Transverse colon (tissue), 4 donors: ENCODE results near the gene ROBO1. TPM values are rescaled to one million over a fixed set of nuclear protein-coding genes. Genes with fewer than 3 reads are reported as not detected.

Source experiments
- DNase-seq: peaks from one replicate; pipeline ENCODE4 v3.0.0-alpha.2; 2019
- H3K27ac ChIP-seq, 4 donors: fragments of 200-600 bp; sonication (generic); 2 replicates each; pipeline ENCODE4 v1.5.1; 2016 to 2018; ENCODE audit warnings: inconsistent platforms in 4 of 4
- H3K27me3 ChIP-seq: fragments of 200-600 bp; sonication (generic); 2 replicates; pipeline ENCODE4 v1.5.1; 2017; ENCODE audit warnings: inconsistent platforms
- H3K36me3 ChIP-seq, 4 donors: fragments of 200-600 bp; sonication (generic); 2 replicates each; pipeline ENCODE4 v1.5.1; 2017 to 2019; ENCODE audit warnings: inconsistent platforms in 4 of 4
- H3K4me1 ChIP-seq, 4 donors: fragments of 200-600 bp; sonication (generic); 2 replicates each; pipeline ENCODE4 v1.5.1; 2017 to 2020; ENCODE audit warnings: inconsistent platforms in 4 of 4
- H3K4me3 ChIP-seq, 4 donors: fragments of 200-600 bp; sonication (generic); 1 replicate in 1 of 4; 2 replicates in 3 of 4; pipeline versions ENCODE4 v1.5.1 to v1.6.1; 2017 to 2019; ENCODE audit warnings: inconsistent platforms in 4 of 4
- H3K9me3 ChIP-seq, 2 donors: fragments of 200-600 bp; sonication (generic); 2 replicates each; pipeline ENCODE4 v1.5.1; 2017 to 2019; ENCODE audit warnings: inconsistent platforms in 2 of 2
- EP300 ChIP-seq: sonication (generic); formaldehyde crosslinking; IDR thresholded peaks from one replicate; pipeline ENCODE4 v1.6.1; 2017; ENCODE audit warnings: antibody characterized with exemption, low read depth
- POLR2A ChIP-seq: fragments of 450-650 bp; IDR thresholded peaks from one replicate; pipeline ENCODE4 v1.6.1; 2016; ENCODE audit warnings: antibody characterized with exemption, mild to moderate bottlenecking, moderate library complexity
- POLR2AphosphoS5 ChIP-seq, 3 donors: sonication (generic); formaldehyde crosslinking; IDR thresholded peaks; one replicate each; pipeline ENCODE4 v1.6.1; 2016; ENCODE audit warnings: antibody characterized with exemption in 3 of 3
- WGBS, 2 donors: methylation state at CpG; one replicate each; pipeline ENCODE4 v1.1.5; 2018; ENCODE audit warnings: low coverage in 1 of 2; 5-methylcytosine and 5-hydroxymethylcytosine counted together
- in situ Hi-C, 4 donors: fragments of 200-750 bp; cut with MboI; loops; one replicate each; pipeline versions ENCODE4 v1.15.0 to v1.15.1; 2017; ENCODE audit warnings: low sequenced_read_pairs in 3 of 4, low pct_ligation_motif_present in 1 of 4, low pct_unique_long_range_greater_than_20kb in 1 of 4
- intact Hi-C: fragments of 100-400 bp; cut with DNase I; formaldehyde crosslinking; loops from one replicate; pipeline ENCODE4 v1.15.1; 2023; ENCODE audit warnings: low total_unique reads
- total RNA-seq, 4 donors: library from RNA; depleted of rRNA; stranded (reverse); fragments of >200 nt; gene quantifications; one replicate each; pipeline ENCODE4 v1.1.0, GENCODE V29; 2016
- TF ChIP-seq, protein P1 (sequence below), 5 experiments: fragments of 200-600 bp in 3 of 5; fragments of 450-650 bp in 2 of 5; sonication (generic) in 3 of 5; IDR thresholded peaks; 1 replicate in 2 of 5; 2 replicates in 3 of 5; pipeline ENCODE4 v1.5.1; 2016 to 2017; ENCODE audit warnings: antibody characterized with exemption in 5 of 5, inconsistent platforms in 3 of 5, mild to moderate bottlenecking in 2 of 5, moderate library complexity in 1 of 5

The ROBO1 gene
- total RNA-seq, 4 donors from 2014 or later, result 7.6 to 68.7 (median 9.1) TPM

DNA sequence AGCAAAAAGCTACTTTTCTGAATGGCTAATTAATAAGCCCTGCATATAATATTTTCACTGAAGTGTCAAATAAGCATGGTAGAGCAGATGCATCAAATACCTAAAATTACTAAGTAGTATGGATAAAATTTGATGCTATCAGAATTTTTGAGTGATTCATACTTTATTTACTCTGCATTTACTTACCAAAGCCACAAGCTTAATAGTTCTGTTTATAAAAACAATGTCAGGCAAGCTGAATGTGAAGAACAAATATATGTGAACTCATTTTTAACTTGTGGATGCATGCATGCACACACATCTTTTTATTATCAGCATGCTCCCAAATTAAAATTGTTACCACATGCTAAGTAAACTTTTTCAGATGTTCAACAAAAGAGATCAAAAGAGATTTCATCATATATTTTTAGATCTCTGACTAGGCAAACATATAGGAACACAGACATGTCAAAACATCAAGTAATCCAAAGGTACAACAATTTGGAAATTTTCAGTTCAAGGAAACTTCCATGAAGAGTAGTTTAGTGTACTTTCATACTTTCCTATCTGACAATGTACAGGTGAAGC, 969.4 kb downstream of the ROBO1 start:
- Histone ChIP-seq H3K27me3 (no peaks in the 10 kb centered on the region), H3K4me3 (no peak overlapping the region), H3K27ac (no peak overlapping the region), H3K4me1 (no peaks in the 10 kb centered on the region), H3K9me3 (no peaks in the 10 kb centered on the region), H3K36me3 (no peaks in the 10 kb centered on the region)
- TF ChIP-seq EP300, result no peak
- TF ChIP-seq POLR2A, result no peak
- TF ChIP-seq, protein P1, sequence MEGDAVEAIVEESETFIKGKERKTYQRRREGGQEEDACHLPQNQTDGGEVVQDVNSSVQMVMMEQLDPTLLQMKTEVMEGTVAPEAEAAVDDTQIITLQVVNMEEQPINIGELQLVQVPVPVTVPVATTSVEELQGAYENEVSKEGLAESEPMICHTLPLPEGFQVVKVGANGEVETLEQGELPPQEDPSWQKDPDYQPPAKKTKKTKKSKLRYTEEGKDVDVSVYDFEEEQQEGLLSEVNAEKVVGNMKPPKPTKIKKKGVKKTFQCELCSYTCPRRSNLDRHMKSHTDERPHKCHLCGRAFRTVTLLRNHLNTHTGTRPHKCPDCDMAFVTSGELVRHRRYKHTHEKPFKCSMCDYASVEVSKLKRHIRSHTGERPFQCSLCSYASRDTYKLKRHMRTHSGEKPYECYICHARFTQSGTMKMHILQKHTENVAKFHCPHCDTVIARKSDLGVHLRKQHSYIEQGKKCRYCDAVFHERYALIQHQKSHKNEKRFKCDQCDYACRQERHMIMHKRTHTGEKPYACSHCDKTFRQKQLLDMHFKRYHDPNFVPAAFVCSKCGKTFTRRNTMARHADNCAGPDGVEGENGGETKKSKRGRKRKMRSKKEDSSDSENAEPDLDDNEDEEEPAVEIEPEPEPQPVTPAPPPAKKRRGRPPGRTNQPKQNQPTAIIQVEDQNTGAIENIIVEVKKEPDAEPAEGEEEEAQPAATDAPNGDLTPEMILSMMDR (IDR thresholded peaks at IDR 0.05), result no peak
- TF ChIP-seq POLR2AphosphoS5 (IDR thresholded peaks at IDR 0.05), result no peak
- intact Hi-C loops, result no loop called here
- in situ Hi-C loops, result no loop called here
- DNase-seq, result no peak

DNA sequence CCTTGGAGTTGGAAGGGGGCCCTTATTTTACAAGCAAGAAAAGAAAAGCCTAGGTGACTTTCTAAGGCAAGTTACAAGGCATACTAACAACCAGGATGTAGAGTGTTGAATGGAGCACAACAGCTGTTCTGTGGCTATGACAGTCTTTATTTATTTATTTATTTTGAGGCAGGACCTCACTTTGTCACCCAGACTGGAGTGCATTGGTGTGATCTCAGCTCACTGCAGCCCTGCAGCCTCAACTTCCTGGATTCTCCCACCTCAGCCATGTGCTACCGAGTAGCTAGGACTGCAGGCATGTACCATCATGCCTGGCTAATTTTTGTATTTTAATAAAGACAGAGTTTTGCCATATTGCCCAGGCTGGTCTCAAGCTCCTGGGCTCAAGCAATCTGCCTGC, 973.4 kb downstream of the ROBO1 start:
- H3K4me1 ChIP-seq, result no peaks in the 10 kb centered on the region
- intact Hi-C loops, result no loop called here
- H3K27me3 ChIP-seq, result no peaks in the 10 kb centered on the region
- in situ Hi-C loops, result no loop called here
- no peaks in the 10 kb centered on the region for H3K36me3 ChIP-seq
- no peak overlapping the region for H3K27ac ChIP-seq
- H3K9me3 ChIP-seq, result no peaks in the 10 kb centered on the region
- 78% methylated on average over 1 of the region's 1 CpG; no CpG with 5 or more reads in 1 of the 2 donors for WGBS, 2 donors
- no peak overlapping the region for H3K4me3 ChIP-seq
- no peak for DNase-seq
- TF ChIP-seq EP300 (no peak), POLR2A (no peak), POLR2AphosphoS5 (IDR thresholded peaks at IDR 0.05) (no peak)
- TF ChIP-seq, protein P1 (IDR thresholded peaks at IDR 0.05), result no peak

DNA sequence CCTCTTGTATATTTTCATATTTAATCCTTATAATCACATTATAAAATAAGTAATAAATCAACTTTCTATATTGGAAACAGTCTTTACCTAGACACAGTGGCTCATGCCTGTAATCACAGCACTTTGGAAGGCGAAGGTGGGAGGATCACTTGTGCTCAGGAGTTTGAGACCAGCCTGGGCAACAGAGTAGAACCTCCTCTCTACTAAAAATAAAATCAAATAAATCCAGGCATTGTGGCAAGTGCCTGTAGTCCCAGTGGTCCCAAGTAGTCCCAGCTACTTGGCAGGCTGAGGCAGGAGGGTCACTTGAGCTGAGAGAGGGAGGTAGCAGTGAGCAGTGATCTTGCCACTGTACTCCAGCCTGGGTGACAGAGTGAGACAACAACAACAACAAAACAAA, 975.1 kb downstream of the ROBO1 start:
- H3K4me1 ChIP-seq, result no peaks in the 10 kb centered on the region
- no peaks in the 10 kb centered on the region for H3K9me3 ChIP-seq
- 55 to 74% methylated on average over 1 of the region's 1 CpG for WGBS, 2 donors
- no peak for DNase-seq
- no peak overlapping the region for H3K4me3 ChIP-seq
- H3K27ac ChIP-seq, result no peak overlapping the region
- no peaks in the 10 kb centered on the region for H3K36me3 ChIP-seq
- intact Hi-C loops, result no loop called here
- in situ Hi-C loops, result no loop called here
- no peak for TF ChIP-seq POLR2A
- TF ChIP-seq EP300, result no peak
- TF ChIP-seq POLR2AphosphoS5 (IDR thresholded peaks at IDR 0.05), result no peak
- TF ChIP-seq, protein P1 (IDR thresholded peaks at IDR 0.05), result no peak
- no peaks in the 10 kb centered on the region for H3K27me3 ChIP-seq

DNA sequence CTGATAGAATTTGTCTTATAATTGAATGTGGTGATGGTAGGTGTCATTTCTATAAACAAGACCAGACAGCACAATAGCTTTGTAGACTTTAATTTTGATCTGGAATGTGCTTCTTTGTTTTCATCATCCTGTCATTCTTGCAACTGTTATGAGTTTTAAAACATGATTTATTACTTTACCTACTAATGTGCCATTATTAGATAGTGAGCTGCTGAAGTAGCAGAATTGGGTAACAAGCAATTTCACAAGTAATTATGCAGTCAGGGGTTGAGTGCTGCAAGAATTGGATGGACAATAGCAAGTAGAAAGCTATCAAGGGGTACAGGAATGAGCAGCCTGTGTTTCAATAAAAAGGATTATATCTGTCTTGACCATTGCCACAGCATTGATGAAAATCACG, 975.6 kb downstream of the ROBO1 start:
- no peak for DNase-seq
- TF ChIP-seq, protein P1 (IDR thresholded peaks at IDR 0.05), result no peak
- TF ChIP-seq EP300 (no peak), POLR2A (no peak), POLR2AphosphoS5 (IDR thresholded peaks at IDR 0.05) (no peak)
- Histone ChIP-seq H3K4me3 (no peak overlapping the region), H3K36me3 (no peaks in the 10 kb centered on the region), H3K27ac (no peak overlapping the region), H3K27me3 (no peaks in the 10 kb centered on the region), H3K4me1 (no peaks in the 10 kb centered on the region), H3K9me3 (no peaks in the 10 kb centered on the region)
- WGBS, 2 donors, result 83 to 100% methylated on average over 1 of the region's 1 CpG
- intact Hi-C loops, result no loop called here
- in situ Hi-C loops, result no loop called here
